Skeletal muscle tissue (tissue), 4 donors: ENCODE data around the gene TLE3. TPM values are rescaled to one million over a fixed set of nuclear protein-coding genes. Genes with fewer than 3 reads are reported as not detected.

Experiments
- H3K27ac ChIP-seq: one replicate; pipeline ENCODE4 v1.7.0; 2013; ENCODE audit warnings: mild to moderate bottlenecking, low read depth, low read length, inconsistent platforms
- H3K27me3 ChIP-seq, 3 donors: one replicate each; pipeline ENCODE4 v1.7.0; 2013; ENCODE audit warnings: low read length in 3 of 3; ENCODE audit not compliant: control insufficient read depth in 3 of 3, insufficient read depth in 3 of 3
- H3K36me3 ChIP-seq, 3 donors: one replicate each; pipeline ENCODE4 v1.7.0; 2013; ENCODE audit warnings: low read length in 3 of 3; ENCODE audit not compliant: control insufficient read depth in 3 of 3, insufficient read depth in 3 of 3
- H3K4me1 ChIP-seq, 3 donors: one replicate each; pipeline ENCODE4 v1.7.0; 2013; ENCODE audit warnings: low read length in 3 of 3, mild to moderate bottlenecking in 3 of 3; ENCODE audit not compliant: control insufficient read depth in 3 of 3, insufficient read depth in 3 of 3
- H3K4me3 ChIP-seq, 3 donors: one replicate each; pipeline ENCODE4 v1.7.0; 2013; ENCODE audit warnings: low read length in 3 of 3
- H3K9ac ChIP-seq, 3 donors: one replicate each; pipeline ENCODE4 v1.7.0; 2013; ENCODE audit warnings: low read length in 3 of 3, mild to moderate bottlenecking in 3 of 3, moderate library complexity in 2 of 3, low read depth in 1 of 3
- H3K9me3 ChIP-seq, 3 donors: one replicate each; pipeline ENCODE4 v1.7.0; 2013; ENCODE audit warnings: low read length in 3 of 3; ENCODE audit not compliant: control insufficient read depth in 3 of 3
- total RNA-seq: library from RNA; depleted of rRNA; stranded (reverse); fragments of >200 nt; gene quantifications from one replicate; pipeline ENCODE4 v1.2.3, GENCODE V29; 2014
- donor health status: Osteomylitis.

Gene TLE3
- total RNA-seq, 1 donor from 2014 or later = 13.6 TPM

DNA sequence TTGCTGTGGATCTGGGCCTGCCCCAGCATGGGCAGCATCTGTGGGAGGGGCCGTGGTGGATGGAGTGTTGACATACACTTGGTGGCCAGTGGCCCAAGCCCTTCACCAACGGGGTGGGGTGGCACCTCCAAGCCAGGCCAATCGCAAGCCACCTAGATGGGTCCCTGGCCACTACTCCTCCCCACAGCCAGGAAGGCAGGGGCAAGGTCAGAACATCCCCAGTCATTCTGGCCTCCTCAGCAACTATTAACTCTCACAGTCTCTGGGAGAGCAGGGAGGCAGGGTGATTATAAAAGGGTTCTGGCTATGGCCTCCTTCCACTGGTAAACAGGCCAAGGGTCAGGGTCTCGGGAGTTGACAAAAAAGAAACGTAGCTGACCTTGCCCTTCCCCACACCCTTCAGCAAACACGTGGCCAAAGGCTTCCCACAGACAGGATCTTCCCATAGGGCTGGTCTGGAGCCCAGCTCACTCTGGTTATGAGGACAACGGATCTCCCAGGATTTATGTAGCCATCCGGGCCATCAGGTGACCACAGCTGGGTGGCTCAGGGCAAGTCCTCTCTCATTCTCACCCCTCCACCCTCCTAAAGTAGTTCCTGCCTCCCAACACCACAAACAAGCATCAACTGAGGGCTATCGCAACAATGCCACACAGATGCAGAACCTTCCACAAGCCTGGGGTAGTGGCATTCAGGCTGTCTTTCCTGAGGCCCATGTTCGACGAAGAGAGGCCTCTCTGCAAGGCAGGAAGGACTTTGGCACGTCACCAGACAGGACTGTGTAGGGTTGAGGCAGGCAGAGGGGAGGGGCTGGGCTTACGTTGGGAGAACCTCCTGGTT lies 18.9 kb downstream of the TLE3 start:
- H3K4me1 ChIP-seq = peaks cover 26 to 27% (median 27%) of the 10 kb centered on the region in 3 donors
- peaks cover 16 to 28% (median 21%) of the 10 kb centered on the region in 3 donors for H3K36me3 ChIP-seq
- H3K9ac ChIP-seq = peak overlapping the region in 1 of 3 donors; percentile 8
- H3K9me3 ChIP-seq = no peaks in the 10 kb centered on the region
- H3K4me3 ChIP-seq = no peak overlapping the region
- no peaks in the 10 kb centered on the region for H3K27me3 ChIP-seq
- H3K27ac ChIP-seq = no peak overlapping the region

GRCh38 chr15:70077188-70078147 lies 20.2 kb downstream of the TLE3 start:
- peak overlapping the region in 1 of 3 donors; percentile 6 for H3K4me3 ChIP-seq
- H3K4me1 ChIP-seq = peaks cover 26 to 27% (median 27%) of the 10 kb centered on the region in 3 donors
- no peaks in the 10 kb centered on the region for H3K27me3 ChIP-seq
- H3K9ac ChIP-seq = peak overlapping the region in 2 of 3 donors; percentile 62 to 71
- peak overlapping the region; percentile 31 for H3K27ac ChIP-seq
- peaks cover 22 to 36% (median 23%) of the 10 kb centered on the region in 3 donors for H3K36me3 ChIP-seq
- H3K9me3 ChIP-seq = no peaks in the 10 kb centered on the region

DNA sequence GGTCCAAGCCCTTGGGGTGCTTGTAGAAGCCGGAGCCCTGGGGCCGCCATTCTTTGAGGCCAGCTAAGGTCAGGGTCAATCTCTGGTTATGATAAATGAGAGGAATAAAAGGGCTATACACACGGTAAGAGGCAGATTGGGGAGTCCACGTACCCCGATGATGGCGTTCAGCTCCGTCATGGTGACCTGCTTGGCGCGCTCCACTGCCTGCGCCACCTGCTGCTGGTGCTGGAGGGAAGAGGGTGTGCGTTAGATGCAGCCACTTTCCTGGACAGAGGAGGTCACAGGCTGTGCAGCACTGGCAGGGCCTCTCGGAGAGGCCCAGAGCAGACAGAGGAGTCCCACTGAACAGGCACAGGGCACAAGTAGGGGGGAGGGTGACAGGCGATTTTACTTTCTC lies 23.3 kb downstream of the TLE3 start:
- peaks cover 15 to 44% (median 43%) of the 10 kb centered on the region in 3 donors for H3K36me3 ChIP-seq
- no peak overlapping the region for H3K27ac ChIP-seq
- H3K4me1 ChIP-seq = peaks cover 27 to 34% (median 27%) of the 10 kb centered on the region in 3 donors
- no peak overlapping the region for H3K4me3 ChIP-seq
- no peaks in the 10 kb centered on the region for H3K27me3 ChIP-seq
- H3K9ac ChIP-seq = no peak overlapping the region
- H3K9me3 ChIP-seq = no peaks in the 10 kb centered on the region

- no peak overlapping the region for H3K27ac ChIP-seq
- peaks cover 23 to 54% (median 53%) of the 10 kb centered on the region in 3 donors for H3K36me3 ChIP-seq
These were observed 25.2 kb downstream of the TLE3 start for GRCh38 chr15:70072479-70072878.

DNA sequence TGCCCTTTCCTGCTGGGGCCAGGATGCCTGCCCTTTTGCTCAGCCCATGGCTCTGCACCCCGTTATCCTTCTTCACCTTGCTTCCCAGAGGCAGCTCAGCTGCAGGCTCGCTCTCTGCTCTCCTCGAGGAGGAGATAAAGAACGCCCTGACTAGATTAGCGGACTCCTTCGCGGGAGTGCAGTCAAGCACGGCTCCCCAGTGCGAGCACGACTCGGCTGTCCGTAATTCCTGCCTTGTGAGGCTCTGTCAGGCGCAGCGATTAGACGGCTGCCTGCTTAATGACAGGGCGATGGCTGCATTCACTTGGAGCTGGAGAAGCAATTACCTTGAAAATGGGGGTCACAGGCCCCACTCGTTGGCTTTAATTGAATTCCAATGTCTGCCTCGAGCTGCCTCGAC lies 25.9 kb downstream of the TLE3 start:
- Histone ChIP-seq H3K9me3 (no peaks in the 10 kb centered on the region), H3K4me1 (peaks cover 4 to 16% (median 6%) of the 10 kb centered on the region in 3 donors), H3K27me3 (no peaks in the 10 kb centered on the region), H3K27ac (no peak overlapping the region), H3K4me3 (no peak overlapping the region), H3K36me3 (peaks cover 23 to 56% (median 55%) of the 10 kb centered on the region in 3 donors), H3K9ac (no peak overlapping the region)

More at GRCh38 chr15:70072479-70072878, 25.2 kb downstream of the TLE3 start:
- Histone ChIP-seq H3K4me3 (no peak overlapping the region), H3K27me3 (no peaks in the 10 kb centered on the region), H3K9ac (no peak overlapping the region), H3K9me3 (no peaks in the 10 kb centered on the region), H3K4me1 (peaks cover 11 to 23% (median 13%) of the 10 kb centered on the region in 3 donors)

- Histone ChIP-seq H3K27me3 (no peaks in the 10 kb centered on the region), H3K36me3 (peaks cover 25 to 64% (median 51%) of the 10 kb centered on the region in 3 donors), H3K9ac (peak overlapping the region in 1 of 3 donors; percentile 33), H3K4me3 (no peak overlapping the region), H3K27ac (no peak overlapping the region), H3K9me3 (no peaks in the 10 kb centered on the region), H3K4me1 (peaks cover 0 to 20% (median 3%) of the 10 kb centered on the region in 3 donors)
These were observed 28.0 kb downstream of the TLE3 start for GRCh38 chr15:70069716-70070115.

DNA sequence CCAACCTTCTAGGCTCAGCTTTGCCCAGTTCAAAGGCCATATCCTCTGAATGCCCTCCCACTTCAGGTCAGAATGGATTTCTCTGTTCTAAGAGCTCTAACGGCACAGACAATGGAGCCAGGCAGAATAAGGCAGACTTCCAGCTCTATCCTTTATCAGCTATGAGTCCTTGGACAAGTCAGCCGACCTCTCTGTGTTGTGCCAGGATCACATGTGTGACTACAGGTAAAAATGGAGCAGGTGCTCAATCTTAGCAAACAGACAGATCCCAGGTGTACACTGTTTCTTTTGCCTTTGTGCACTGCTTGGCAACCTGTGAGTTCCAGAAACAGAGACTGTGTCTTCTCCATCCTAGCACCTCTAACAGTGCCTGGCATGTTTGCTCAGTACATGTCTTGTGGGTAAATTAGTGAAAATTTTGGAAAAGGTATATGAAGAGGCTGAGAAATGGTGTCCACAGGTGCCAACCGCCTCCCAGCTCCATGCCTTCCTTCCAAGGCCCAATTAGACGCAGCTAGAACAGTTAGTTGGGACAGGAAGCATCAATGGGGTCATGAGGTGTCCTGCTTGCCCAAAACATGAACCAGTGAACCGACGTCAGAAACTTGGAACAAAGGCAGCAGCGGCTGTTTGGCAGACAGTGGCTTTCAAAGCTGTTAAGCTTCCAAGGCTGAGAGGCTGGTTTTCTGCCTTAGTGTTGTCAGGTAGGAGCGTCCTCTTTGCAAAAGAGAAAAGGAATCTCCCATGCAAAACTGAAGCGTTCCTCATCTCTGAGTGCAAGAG lies 28.7 kb downstream of the TLE3 start:
- Histone ChIP-seq H3K9me3 (no peaks in the 10 kb centered on the region), H3K4me1 (peaks cover 0 to 25% (median 7%) of the 10 kb centered on the region in 3 donors), H3K9ac (peak overlapping the region in 1 of 3 donors; percentile 33), H3K27me3 (no peaks in the 10 kb centered on the region), H3K36me3 (peaks cover 20 to 60% (median 45%) of the 10 kb centered on the region in 3 donors), H3K27ac (no peak overlapping the region), H3K4me3 (no peak overlapping the region)

- H3K4me1 ChIP-seq = peaks cover 11 to 34% (median 15%) of the 10 kb centered on the region in 3 donors
These were observed 30.0 kb downstream of the TLE3 start for GRCh38 chr15:70067681-70068080.

DNA sequence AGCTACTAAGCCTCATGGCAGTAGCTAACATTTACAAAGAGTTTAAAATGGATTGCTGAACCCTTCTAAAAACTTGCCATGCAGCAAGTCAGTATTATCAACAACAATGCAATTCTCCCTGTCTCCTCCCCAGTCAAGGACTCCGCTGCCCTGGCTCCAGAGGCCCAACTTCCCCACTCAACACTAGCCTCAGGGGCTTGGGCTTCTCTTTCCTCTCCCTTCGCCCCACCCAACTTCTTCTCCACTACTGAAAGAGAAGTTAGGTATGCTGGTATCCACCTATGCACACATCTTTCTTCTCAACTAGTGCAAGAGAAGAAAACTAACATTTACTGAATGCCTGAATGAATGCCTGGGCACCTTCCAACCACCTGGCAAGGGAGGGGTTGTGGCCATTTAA lies 30.7 kb downstream of the TLE3 start:
- Histone ChIP-seq H3K9me3 (no peaks in the 10 kb centered on the region), H3K4me1 (peaks cover 17 to 41% (median 20%) of the 10 kb centered on the region in 3 donors), H3K27me3 (no peaks in the 10 kb centered on the region), H3K27ac (no peak overlapping the region), H3K9ac (no peak overlapping the region), H3K36me3 (peaks cover 14 to 49% (median 27%) of the 10 kb centered on the region in 3 donors), H3K4me3 (no peak overlapping the region)

More at GRCh38 chr15:70067681-70068080, 30.0 kb downstream of the TLE3 start:
- no peaks in the 10 kb centered on the region for H3K9me3 ChIP-seq
- no peak overlapping the region for H3K4me3 ChIP-seq
- H3K36me3 ChIP-seq = peaks cover 14 to 54% (median 32%) of the 10 kb centered on the region in 3 donors
- H3K9ac ChIP-seq = no peak overlapping the region
- no peaks in the 10 kb centered on the region for H3K27me3 ChIP-seq
- H3K27ac ChIP-seq = no peak overlapping the region
